ENCODE measurements around the gene NPIPB5. TPM values are rescaled to one million over a fixed set of nuclear protein-coding genes. Genes with fewer than 3 reads are reported as not detected.

Gene NPIPB5
- total RNA-seq = 43.4 and 248 TPM in 2 replicates

DNA sequence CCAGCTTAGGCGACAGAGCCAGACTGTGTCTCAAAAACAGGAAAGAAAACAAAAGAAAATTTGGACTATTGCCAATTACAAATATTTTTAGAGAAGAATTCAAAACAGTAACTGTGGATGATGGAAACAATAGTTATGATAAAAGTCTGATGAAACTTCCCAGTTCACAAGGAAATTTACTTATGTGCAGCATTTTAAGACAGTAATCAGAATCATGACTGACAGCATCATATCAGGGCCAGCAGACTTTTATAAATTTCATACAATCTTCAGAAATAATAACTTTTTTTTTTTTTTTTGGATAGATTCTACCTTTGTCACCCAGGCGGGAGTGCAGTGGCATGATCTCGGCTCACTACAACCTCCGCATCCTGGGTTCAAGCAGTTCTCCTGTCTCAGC, at the start of gene NPIPB5:
Gene NPIPB5 (plus strand): TSS at position 301 of the 400 bp plus-strand sequence. CDS start 2,911 bp downstream, outside the sequence.

Other genes starting within 250 kb of the NPIPB5 start
- 30.8 and 70.9 TPM in 2 replicates for gene POLR3E, start 213.5 kb upstream of the NPIPB5 start, total RNA-seq
- 34.5 and 57.1 TPM in 2 replicates for gene CDR2, start 136.3 kb upstream of the NPIPB5 start, total RNA-seq